HuH-7 (cell line): ENCODE measurements around the gene IGF1.

Source experiments
- DNase-seq: peaks from one replicate; pipeline ENCODE4 v3.0.0; 2011; ENCODE audit warnings: low spot score

IGF1 gene

GRCh38 chr12:102426599-102427542 is 53.5 kb downstream of the IGF1 start:
- DNase-seq, result no peak

DNA sequence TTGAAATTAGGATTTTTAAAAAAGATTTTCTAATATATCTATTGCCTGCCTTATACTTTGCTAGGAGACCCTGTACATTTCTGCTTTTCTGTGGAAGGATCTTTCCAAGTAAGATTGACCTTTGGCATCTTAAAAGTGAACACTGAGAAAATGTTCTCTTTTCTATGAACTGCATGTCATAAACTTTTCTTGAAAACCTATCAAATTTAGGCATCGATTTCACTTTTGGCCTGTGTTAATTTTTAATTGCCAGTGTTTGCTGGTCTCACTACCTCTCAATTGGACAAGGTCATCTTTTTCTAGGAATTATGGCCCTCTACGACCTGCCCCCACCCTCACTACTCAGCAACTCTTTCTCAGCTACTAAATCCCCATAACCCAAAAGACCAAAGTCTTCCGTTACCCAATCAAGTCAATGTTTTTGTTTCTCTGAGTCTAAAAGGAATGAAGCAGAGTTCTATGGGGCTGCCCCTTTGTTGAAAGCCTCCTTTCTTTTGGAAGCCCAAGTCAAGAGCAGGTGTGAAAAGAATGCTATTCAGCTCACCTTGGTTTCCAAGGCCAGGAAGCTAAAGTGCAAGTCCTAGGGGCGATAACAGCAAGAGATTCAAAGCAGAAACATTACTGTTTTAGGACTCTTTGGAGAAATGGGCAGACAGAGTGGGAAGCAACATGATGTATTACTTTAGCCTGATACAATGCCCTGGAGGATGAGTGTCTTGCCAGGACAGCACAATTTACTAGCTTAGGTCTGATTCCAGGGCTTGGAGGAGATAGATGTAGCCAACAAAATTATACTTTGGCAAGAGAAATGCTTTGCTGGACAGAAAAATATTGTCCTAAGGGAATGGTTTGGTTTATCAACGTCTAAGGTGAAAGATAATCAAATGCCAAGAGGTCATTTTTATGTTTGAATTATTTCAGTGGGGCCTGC is 55.0 kb downstream of the IGF1 start:
- DNase-seq, result no peak

- DNase-seq, result no peak
Measured at GRCh38 chr12:102423462-102423861, 56.9 kb downstream of the IGF1 start.

- DNase-seq, result no peak
Measured at GRCh38 chr12:102421802-102422583, 58.4 kb downstream of the IGF1 start.

DNA sequence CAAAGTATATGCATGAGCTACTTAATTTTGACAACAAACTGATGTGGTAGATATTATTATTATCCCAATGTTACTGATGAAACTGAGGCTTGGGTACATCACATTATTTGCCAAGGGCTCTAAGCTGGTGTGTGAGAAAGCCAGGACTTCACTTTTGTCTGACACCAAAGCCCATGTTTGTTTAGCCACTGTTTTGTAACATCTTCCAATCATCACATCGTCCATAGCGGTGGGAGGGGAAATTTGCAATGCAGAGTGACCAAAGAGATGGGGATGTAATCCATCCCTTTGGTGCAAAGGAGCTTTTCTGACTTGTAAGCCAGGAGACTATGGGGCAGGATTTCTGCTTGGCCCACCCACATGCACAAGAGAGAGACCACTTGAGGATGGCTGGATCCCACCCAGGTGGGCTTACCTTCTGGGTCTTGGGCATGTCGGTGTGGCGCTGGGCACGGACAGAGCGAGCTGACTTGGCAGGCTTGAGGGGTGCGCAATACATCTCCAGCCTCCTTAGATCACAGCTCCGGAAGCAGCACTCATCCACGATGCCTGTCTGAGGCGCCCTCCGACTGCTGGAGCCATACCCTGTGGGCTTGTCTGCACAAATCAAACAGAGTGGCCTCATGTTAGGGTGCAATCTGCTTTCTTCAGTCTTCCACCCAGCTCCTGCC is 61.1 kb downstream of the IGF1 start:
- no peak for DNase-seq

DNA sequence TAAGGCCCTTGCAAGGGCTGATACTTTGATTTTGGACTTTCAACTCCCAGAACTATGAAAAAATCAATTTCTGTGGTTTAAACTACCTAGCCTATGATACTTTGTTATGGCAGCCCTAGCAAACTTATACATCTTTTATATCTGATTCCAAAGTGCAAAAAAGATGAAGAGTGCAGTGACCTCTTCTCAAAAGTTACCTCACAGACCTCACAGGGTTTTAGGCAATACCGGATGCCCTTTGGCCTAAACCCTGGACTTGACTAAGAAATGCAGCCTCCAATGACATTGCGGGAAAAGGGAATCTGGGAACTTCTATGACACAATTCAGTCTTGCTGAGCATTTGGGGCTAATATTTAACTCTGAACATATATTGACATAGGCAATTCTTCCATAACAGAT is 63.3 kb downstream of the IGF1 start:
- DNase-seq, result peak; percentile 60

GRCh38 chr12:102415515-102415914 is 64.8 kb downstream of the IGF1 start:
- DNase-seq, result no peak

GRCh38 chr12:102413396-102413795 is 67.0 kb downstream of the IGF1 start:
- DNase-seq, result no peak

GRCh38 chr12:102410511-102410910 is 69.9 kb downstream of the IGF1 start:
- DNase-seq, result no peak

- DNase-seq, result no peak
Measured at GRCh38 chr12:102408487-102409297, 71.7 kb downstream of the IGF1 start.

DNA sequence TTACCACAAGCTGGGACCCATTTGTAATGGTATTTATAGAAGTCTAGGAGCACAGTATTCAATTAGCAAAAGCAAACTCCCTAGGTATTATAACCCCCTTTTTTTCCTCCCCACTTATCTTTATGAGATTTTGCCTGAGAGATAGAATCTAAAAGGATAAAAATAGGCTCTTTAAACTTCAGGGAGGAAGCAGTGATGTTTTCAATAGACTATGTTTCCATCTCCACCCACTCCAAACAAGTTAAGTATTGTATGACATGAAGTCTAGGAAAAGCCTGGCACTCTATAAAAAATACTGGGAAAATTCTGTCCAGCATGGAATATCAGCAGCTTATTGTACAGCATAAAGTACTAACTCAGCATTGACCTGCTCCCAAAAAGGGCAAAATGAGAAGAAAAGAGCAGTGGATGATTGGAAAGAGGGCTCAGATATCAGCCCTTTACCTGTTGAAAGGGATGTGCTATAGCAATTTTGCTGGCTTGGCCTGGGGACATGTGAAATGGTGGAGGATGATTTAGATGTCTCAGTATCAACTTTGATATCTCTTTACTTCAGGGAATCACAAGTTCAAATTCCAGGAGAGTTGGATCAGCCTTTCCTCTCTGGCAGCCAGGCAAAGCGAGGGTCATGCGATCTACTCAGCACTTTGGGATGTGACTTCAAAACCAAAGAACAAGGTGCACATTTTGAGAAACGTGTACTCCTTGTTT is 72.4 kb downstream of the IGF1 start:
- DNase-seq, result no peak

DNA sequence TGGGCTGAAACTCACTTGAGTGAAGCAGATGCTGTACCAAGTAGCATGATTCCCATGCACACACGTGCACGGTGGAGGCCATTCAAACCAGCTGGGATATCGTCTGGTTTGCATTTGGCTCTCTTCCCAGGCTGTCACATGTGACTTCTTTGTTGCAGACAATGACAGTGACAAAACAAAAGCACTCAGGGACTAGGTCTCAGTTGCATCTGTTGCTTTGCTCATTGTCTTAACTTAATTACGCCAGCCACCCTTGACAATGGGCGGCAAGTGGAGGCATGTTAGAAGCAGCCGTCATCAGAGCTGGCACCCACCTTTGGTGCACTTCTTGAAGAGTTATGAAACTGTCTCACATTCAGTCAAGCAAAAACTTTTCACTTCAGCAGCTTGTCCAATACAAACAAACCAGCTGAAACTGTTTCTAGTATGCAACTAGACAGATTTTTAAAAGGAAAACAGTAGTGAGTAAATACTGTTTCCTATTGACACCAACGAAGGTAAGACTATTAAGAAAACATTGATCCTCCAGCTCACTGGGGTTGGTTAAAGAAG is 74.3 kb downstream of the IGF1 start:
- DNase-seq, result no peak

DNA sequence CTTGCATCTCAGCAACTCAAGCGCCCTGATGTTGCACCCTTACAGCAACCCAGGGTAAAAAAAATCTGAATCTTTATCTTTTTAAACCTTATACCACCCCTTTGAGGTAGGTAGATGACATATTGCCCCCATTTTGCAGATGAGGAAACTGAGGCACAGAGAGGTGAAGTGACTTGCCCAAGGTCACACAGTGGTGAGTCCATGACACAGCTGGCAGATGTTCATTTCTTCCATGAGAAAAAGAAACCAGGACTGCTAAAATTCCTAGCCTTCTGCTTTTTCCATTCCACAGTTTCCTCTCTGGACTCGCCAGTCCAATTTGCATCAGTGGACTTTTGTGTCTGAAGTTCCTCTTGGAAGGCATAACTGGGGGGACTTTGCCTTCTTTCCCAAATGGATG is 79.3 kb downstream of the IGF1 start:
- no peak for DNase-seq

DNA sequence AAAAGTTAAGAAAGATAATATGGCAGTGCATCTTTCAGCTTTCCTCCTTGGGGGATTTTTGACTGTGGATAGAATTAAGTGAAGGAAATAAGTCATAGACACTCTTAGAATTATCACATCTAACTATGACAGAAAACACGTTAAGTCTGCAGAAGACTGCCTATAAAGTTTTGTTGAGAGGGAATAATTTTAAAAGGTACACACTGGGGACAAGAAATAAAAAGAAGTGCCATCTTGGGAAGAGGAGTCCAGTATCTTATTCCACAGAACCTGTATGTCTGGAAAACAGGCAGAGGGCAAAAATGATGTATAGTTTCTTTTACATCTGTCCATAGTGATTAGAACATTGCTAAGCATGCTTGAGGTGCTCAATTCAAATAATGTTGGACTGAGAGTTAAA is 80.7 kb downstream of the IGF1 start:
- no peak for DNase-seq

GRCh38 chr12:102396276-102396675 is 84.1 kb downstream of the IGF1 start:
- no peak for DNase-seq

GRCh38 chr12:102394200-102394599 is 86.2 kb downstream of the IGF1 start:
- no peak for DNase-seq

- DNase-seq, result no peak
Measured at GRCh38 chr12:102390068-102390467, 90.3 kb downstream of the IGF1 start.

GRCh38 chr12:102388469-102388868 is 91.9 kb downstream of the IGF1 start:
- no peak for DNase-seq

DNA sequence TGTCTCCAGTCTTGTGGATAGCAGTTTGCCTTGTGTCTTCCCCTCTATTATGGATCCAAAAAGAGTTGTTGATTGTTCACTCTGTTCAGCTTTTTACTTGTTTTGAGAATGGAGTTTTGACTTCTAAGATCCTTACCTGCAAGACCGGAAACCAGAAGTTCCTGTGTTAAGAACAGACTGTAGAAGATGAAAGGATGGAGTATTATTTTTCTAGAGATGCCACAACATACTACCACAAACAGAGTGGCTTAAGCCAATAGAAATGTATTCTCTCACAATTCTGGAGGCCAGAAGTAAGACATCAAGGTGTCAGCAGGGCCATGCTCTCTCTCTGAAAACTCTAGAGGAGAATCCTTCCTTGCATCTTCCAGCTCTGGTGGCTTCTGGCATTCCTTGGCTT is 95.0 kb downstream of the IGF1 start:
- DNase-seq, result no peak
